ENCODE measurements around the gene NPAS3. TPM values are rescaled to one million over a fixed set of nuclear protein-coding genes. Genes with fewer than 3 reads are reported as not detected.

NPAS3 gene
- total RNA-seq, 1 donor from 2014 or later, result 2.4 TPM

DNA sequence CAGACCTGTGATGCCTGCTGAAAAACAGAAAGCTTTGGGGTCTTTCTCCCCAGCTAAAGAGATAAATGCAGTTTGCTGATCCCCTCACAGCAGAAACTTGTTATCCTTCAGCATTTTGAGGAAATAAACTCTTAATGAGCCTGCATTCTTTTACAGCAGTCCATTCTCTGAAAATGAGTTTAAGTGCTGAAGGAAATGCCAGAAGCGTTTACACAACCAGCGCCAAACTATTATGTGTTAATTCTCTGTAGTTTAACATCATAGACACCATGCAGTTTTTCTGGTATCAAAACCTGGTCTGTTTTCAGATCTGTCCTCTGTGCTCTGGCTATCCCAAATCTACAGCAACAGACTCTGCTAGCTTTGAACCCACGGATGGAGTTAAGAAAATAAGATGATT lies 291.3 kb downstream of the NPAS3 start:
- H3K36me3 Mint-ChIP-seq (ENCODE audit: unreplicated experiment), result no peaks in the 10 kb centered on the region
- no peak overlapping the region for H3K4me3 Mint-ChIP-seq (ENCODE audit: unreplicated experiment)
- no peak for DNase-seq (ENCODE audit: extremely low spot score, unreplicated experiment)
- H3K9me3 Mint-ChIP-seq (ENCODE audit: unreplicated experiment), result no peaks in the 10 kb centered on the region
- no peak overlapping the region for H3K27ac Mint-ChIP-seq (ENCODE audit: unreplicated experiment)
- H3K4me1 Mint-ChIP-seq (ENCODE audit: unreplicated experiment), result peaks cover 3% of the 10 kb centered on the region
- H3K27me3 Mint-ChIP-seq (ENCODE audit: unreplicated experiment), result peaks cover 12% of the 10 kb centered on the region
- TF ChIP-seq, protein P1, sequence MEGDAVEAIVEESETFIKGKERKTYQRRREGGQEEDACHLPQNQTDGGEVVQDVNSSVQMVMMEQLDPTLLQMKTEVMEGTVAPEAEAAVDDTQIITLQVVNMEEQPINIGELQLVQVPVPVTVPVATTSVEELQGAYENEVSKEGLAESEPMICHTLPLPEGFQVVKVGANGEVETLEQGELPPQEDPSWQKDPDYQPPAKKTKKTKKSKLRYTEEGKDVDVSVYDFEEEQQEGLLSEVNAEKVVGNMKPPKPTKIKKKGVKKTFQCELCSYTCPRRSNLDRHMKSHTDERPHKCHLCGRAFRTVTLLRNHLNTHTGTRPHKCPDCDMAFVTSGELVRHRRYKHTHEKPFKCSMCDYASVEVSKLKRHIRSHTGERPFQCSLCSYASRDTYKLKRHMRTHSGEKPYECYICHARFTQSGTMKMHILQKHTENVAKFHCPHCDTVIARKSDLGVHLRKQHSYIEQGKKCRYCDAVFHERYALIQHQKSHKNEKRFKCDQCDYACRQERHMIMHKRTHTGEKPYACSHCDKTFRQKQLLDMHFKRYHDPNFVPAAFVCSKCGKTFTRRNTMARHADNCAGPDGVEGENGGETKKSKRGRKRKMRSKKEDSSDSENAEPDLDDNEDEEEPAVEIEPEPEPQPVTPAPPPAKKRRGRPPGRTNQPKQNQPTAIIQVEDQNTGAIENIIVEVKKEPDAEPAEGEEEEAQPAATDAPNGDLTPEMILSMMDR (IDR thresholded peaks at IDR 0.05), result no peak

DNA sequence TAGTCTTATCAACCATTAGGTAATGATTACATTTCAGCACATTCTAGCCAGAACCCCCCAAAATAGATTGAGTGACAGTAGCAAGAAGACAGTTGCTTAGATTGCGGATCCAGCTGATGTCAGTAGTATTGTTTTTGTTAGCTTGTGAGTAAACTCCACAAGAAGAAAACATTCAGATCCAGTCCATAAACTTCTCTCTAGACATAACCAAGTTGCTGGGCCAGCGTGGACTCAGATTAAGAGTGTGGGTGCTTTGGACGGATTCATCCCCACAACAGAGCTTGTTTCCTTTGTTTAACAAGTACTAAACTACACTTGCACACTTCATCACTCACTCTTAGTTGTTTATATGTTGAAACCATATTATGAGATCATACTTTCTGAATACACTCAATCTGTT lies 293.4 kb downstream of the NPAS3 start:
- TF ChIP-seq, protein P1 (IDR thresholded peaks at IDR 0.05), result no peak
- H3K27ac Mint-ChIP-seq (ENCODE audit: unreplicated experiment), result no peak overlapping the region
- H3K9me3 Mint-ChIP-seq (ENCODE audit: unreplicated experiment), result no peaks in the 10 kb centered on the region
- H3K36me3 Mint-ChIP-seq (ENCODE audit: unreplicated experiment), result no peaks in the 10 kb centered on the region
- H3K4me3 Mint-ChIP-seq (ENCODE audit: unreplicated experiment), result no peak overlapping the region
- H3K27me3 Mint-ChIP-seq (ENCODE audit: unreplicated experiment), result peaks cover 16% of the 10 kb centered on the region
- DNase-seq (ENCODE audit: extremely low spot score, unreplicated experiment), result no peak
- peaks cover 3% of the 10 kb centered on the region for H3K4me1 Mint-ChIP-seq (ENCODE audit: unreplicated experiment)

DNA sequence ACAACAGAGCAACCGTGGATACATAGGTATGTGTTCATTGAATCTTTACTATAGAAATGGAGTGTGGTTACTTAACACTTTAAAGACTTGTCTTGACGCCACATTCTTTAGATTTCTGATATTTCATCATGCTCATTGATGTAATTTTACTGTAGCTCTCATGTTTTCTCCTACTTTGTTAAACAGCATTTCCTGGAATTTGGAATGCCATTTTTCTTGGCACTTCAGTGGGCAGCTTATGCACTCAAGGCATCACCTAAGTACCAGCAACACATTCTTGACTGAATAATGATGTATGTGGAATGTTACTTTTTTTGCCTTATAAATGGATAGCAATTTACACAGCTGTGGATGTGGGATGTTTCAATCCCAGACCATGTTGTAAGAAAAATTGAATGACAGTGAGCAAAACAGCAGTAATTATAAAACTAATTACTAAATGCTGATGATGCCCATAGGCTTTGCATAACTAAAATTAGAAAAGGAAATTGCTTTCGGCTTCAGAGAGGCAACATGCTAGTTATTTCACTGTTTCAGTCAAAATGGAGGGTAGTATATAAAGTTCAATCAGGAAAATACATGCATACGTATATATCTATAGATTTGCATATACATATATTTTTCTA lies 298.5 kb downstream of the NPAS3 start:
- Mint-ChIP-seq H3K4me3 (ENCODE audit: unreplicated experiment) (no peak overlapping the region), H3K36me3 (ENCODE audit: unreplicated experiment) (no peaks in the 10 kb centered on the region), H3K27ac (ENCODE audit: unreplicated experiment) (no peak overlapping the region), H3K4me1 (ENCODE audit: unreplicated experiment) (no peaks in the 10 kb centered on the region), H3K27me3 (ENCODE audit: unreplicated experiment) (peaks cover 10% of the 10 kb centered on the region), H3K9me3 (ENCODE audit: unreplicated experiment) (no peaks in the 10 kb centered on the region)
- no peak for DNase-seq (ENCODE audit: extremely low spot score, unreplicated experiment)
- TF ChIP-seq, protein P1 (IDR thresholded peaks at IDR 0.05), result no peak

DNA sequence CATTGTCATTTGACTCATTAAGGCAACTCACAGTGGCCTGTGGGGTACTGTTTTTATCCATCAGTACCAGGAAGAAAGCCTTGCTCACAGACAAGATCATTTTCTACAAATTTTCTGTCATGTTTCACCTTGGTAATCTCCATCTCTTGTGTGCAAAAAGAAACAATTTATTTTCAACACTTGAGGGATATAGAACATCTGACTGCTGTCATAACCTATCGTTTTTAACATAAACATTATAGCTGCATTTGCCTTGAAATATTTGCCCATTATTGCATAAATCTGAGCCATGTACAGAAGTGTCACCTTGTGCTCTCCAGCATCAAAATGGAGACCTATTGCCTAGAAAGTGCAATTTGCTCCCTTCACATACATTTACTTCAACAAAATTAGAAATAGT lies 300.8 kb downstream of the NPAS3 start:
- no peak overlapping the region for H3K27ac Mint-ChIP-seq (ENCODE audit: unreplicated experiment)
- no peaks in the 10 kb centered on the region for H3K4me1 Mint-ChIP-seq (ENCODE audit: unreplicated experiment)
- DNase-seq (ENCODE audit: extremely low spot score, unreplicated experiment), result no peak
- TF ChIP-seq, protein P1 (IDR thresholded peaks at IDR 0.05), result no peak
- no peaks in the 10 kb centered on the region for H3K9me3 Mint-ChIP-seq (ENCODE audit: unreplicated experiment)
- H3K36me3 Mint-ChIP-seq (ENCODE audit: unreplicated experiment), result no peaks in the 10 kb centered on the region
- peaks cover 6% of the 10 kb centered on the region for H3K27me3 Mint-ChIP-seq (ENCODE audit: unreplicated experiment)
- no peak overlapping the region for H3K4me3 Mint-ChIP-seq (ENCODE audit: unreplicated experiment)

DNA sequence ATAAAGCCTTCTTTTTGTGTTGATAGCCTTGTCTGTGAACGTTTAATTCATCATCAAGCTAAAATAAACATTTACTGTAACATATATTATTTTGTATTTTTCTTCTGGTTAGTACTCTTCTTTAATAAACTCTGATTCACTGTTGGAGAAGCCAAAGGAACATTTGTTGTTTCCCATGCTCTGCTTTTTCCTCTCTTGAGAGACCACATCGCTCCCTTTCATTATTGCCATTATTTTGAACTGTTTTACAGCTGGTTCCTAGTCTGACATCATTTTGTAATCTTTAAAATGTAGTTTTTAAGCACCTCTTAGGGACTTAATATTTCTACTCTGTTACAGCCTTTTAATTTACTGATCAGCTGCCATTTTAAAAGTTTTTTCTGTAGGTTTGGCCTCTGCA lies 301.8 kb downstream of the NPAS3 start:
- DNase-seq (ENCODE audit: extremely low spot score, unreplicated experiment), result no peak
- no peak overlapping the region for H3K27ac Mint-ChIP-seq (ENCODE audit: unreplicated experiment)
- TF ChIP-seq, protein P1 (IDR thresholded peaks at IDR 0.05), result no peak
- H3K4me3 Mint-ChIP-seq (ENCODE audit: unreplicated experiment), result no peak overlapping the region
- H3K4me1 Mint-ChIP-seq (ENCODE audit: unreplicated experiment), result no peaks in the 10 kb centered on the region
- no peaks in the 10 kb centered on the region for H3K36me3 Mint-ChIP-seq (ENCODE audit: unreplicated experiment)
- H3K27me3 Mint-ChIP-seq (ENCODE audit: unreplicated experiment), result no peaks in the 10 kb centered on the region
- H3K9me3 Mint-ChIP-seq (ENCODE audit: unreplicated experiment), result no peaks in the 10 kb centered on the region
